Stimulated activated CD8-positive, alpha-beta memory T cell treated with anti-CD3 and anti-CD28 coated beads, Interleukin-2, amount 100 ng/mL, for 48 hours (primary cell): ENCODE results near the gene EFHC2.

Source experiments
- DNase-seq, 2 donors: peaks; one replicate each; pipeline ENCODE4 v3.0.0-alpha.2; 2020; ENCODE audit warnings: low read depth in 2 of 2

Gene EFHC2

DNA sequence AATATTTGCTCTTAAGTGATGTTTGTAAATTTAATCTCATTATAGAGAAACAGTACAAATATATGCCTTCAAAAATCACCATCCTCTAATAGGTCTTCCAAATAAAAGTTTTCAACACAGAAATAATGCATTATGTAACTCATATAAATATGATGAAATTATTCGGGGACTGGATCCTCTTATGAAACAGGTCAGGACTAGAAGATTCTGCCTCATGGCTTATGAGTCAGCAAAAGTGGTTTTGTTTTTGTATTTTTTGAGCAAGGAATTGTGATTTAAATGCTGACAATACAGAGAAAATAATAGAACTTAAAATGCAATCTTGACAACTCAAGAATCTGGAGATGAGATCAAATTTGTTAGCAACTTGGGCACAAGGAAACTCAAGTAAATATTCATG, 190.6 kb downstream of the EFHC2 start:
- no peak for DNase-seq

DNA sequence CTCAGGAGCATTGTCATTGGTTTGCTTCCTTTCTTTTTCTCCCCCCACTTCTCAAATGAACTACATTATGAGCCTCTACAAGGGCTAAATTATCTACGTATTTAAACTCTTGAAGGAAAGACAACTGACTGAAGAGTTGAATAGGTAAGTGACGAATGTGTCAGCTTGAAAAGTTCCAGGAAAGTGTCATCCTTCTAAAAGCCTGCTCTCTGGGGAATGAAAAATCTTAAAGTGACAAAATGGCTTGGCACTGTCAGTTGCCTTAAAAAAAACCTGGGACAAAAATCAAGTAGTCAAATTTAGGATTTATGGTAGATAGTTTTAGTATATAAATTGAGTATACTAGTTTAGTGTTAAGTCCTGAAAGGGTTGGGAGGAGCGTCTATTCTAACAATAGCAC, 196.3 kb downstream of the EFHC2 start:
- no peak for DNase-seq

DNA sequence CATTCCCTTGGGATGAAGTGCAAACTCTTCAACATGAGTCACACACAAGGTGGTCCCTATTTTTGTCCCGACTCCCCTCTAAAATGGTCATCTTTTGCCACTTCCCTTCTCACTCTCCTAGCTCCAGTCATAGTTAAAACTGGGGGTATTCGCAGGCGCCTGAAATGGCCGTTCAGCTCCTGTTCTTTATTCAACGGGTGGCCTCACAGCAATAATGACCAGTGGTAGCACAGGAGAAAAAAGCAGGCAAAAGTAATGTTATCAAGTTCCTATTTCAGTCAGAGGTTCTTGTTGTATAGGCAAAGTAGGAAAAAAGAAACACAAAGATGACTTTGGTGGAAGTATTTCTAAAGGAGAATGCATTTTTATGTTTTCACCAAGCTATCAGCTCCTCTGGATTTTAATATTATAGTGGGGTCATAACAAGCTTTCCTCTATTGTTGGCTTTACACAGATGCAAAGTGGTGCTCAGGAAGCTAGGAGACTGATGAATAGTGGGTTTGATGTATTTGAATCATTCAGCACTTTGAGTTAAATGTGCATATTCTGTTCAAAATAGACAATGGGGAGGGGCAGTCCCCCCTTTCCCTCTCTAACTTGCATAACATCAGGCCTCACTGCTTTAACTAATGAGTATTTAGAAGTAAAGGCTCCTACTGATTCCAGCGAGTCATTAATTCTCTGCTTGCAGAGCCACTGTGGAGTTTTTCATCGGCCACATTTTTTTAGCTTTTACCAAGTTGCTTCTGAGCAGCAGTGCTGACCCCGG, 199.1 kb downstream of the EFHC2 start:
- DNase-seq: no peak

DNA sequence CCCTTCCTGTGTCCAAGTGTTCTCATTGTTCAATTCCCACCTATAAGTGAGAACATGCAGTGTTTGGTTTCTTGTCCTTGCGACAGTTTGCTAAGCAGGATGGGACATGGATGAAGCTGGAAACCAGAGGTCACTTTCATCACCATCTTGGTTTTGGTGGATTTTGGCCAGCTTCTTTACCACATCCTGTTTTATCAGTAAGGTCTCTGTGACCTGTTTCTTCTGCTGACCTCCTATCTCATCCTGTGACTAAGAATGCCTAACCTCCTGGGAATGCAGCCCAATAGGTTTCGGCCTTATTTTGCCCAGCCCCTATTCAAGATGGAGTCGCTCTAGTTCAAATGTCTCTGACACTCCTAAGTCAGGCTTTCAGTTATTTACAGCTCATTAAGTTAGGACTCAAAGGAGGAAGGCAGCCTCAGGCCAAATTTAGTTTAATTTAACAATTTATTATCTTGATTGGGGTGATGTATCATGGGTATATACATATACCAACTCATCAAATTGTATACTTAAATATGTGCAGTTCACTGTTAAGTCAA, 200.3 kb downstream of the EFHC2 start:
- no peak for DNase-seq

DNA sequence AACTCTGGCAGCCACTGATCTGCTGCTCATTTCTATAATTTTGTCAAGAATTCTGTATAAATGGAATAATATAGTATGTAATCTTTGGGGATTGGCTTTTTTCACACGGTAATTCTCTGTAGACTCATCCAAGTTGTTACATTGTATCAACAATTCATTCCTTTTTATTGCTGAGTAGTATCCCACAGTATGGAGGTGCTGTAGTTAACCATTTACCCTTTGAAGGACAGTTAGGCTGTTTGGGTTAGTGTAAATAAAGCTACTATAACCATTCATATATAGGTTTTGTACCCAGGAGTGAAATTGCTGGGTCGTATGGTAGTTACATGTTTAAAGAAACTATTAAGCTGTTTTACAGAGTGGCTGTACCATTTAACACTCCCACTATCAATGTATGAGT, 213.3 kb downstream of the EFHC2 start:
- DNase-seq: no peak

DNA sequence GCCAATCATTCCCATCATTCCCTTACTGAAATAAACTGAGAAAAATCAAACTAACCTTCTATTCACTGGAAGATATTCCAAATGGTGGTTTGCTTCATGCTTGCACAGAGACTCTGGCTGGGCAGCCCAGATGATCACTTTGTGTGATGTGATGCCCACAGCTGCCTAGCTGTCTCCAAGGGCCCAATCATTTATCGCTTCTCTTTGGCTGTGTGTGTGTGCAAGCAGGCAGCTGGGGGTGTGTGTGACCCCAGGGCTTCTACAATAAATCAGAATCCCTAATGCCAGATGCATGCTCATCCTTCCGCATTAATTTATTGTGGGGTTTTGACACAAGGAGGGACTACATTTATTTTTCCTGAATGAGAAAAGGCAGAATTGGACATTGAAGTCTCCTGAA, 230.1 kb downstream of the EFHC2 start:
- DNase-seq: no peak

DNA sequence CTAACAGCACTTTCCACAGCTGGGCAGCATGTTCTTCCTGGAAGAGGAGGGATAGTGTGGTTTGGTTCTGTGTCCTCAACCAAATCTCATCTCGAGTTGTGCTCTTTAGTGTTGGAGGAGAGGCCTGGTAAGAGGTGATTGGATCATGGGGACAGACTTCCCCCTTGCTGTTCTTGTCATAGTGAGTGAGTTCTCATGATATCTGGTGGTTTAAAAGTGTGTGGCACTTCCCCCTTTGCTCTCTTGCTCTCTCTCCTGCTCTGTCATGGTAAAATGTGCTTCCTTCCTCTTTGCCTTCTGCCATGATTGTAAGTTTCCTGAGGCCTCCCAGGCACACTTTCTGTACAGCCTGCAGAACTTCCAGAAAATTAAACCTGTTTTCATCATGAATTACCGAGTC, 236.6 kb downstream of the EFHC2 start:
- no peak for DNase-seq

DNA sequence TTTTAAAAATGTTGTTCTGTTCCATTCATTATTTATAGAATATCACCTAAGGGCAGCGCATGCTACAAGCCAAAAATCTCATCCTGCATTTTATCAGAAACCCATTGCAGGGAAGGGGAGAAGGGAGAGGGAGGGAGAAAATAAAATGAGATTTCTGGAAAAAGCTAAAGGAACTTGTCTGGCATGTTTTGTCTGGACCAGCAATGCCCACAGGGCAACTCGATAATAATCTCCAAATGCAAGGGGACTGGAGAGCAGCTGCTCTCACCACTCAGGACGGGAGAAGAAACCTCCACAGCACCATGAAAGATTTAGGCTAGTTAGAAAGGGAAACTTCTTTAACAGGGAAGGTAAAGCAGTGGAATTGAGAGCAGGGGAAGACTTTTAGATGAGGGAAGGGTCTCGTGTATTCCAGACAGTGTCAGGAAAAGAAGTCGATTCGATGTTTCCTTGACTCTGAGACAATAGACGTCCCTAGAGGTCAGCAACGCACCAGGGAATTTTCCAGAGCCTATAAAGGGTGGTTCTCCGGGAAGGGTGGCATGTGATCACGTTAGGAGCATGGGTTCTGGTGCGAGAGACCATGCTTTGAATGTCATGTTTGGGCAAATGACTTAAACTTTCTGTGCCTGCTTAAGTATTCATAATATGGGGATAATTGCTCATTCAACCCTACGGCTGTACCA, 238.1 kb downstream of the EFHC2 start:
- DNase-seq: no peak

DNA sequence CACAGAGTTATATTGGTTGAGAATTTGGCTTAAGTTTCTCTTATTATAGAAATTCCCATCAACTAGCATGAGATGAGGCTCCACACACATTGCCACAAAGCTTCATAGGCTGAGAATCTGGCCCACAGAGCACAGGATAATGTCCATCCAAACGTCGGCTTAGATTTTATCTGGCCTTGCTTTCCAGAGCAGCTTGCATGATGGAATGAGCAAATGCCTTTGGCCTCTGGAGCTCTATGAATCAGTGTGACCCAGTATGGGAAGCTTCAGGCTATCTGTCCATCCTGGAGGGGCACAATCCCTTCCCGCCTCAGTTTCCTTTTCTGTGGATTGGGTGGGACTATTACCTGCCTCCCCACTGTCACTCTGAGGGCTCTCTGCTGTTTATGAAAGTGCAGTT, 238.8 kb downstream of the EFHC2 start:
- no peak for DNase-seq

DNA sequence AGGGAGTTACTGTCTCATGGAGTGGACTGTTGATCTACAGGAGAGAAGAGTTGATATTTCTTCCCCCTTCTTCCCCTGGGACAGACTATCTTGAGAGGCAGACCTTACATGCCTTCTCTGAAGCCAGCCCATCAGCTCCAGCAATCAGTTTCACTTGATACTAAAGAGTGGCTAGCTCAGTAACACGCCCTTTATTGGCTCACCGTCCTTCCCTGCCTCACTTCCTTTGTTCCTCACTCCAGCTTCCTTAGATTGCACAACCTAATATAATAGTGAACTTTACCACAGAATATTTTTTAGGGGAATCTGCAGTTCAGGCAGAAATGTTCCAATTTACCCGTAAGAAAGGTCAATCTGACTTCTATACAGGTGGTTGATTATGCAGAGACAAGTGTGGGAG, 242.2 kb downstream of the EFHC2 start:
- DNase-seq: no peak

DNA sequence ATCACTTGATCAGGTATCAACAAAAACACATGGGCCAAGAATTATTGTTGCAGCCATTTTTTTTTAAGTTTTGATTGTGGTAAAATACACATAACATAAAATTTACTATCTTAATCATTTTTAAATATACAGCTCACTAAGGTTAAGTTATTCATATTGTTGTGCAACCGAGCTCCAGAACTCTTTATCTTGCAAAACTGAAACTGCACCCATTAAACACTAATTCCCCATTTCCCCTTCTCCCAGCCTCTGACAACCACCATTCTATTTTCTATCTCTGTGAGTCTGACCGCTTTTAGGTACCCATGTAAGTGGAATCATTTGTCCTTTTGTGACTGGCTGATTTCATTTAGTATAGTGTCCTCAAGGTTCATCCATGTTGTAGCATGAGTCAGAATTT, 244.1 kb downstream of the EFHC2 start:
- DNase-seq: no peak
